Keratinocyte (primary cell): ENCODE results near the gene SRGAP3. TPM values are rescaled to one million over a fixed set of nuclear protein-coding genes. Genes with fewer than 3 reads are reported as not detected.
A peak's percentile ranks its signal among the peaks of the same experiment; 100 is the strongest.

Source experiments
- DNase-seq: peaks from one replicate; pipeline ENCODE4 v3.0.0-alpha.2; 2011; ENCODE audit warnings: low read depth, missing footprints, low spot score
- FAIRE-seq: peaks from 2 replicates; lab custom pipeline; 2011; peaks lifted over from hg19 to GRCh38; lab: Jason Lieb, UNC
- H2AFZ ChIP-seq: 2 replicates; pipeline ENCODE4 v1.6.0; 2012; ENCODE audit warnings: low read length, control low read depth, inconsistent platforms; ENCODE audit not compliant: control insufficient read depth
- H3K27ac ChIP-seq: 2 replicates; pipeline ENCODE4 v1.5.1; 2011; ENCODE audit warnings: low read length; ENCODE audit not compliant: control insufficient read depth, insufficient read depth
- H3K27me3 ChIP-seq: 3 replicates; pipeline ENCODE4 v1.6.0; 2011; ENCODE audit warnings: low read length; ENCODE audit not compliant: control insufficient read depth, insufficient read depth; ENCODE audit errors: extremely low read depth
- H3K36me3 ChIP-seq, 2 experiments: 2 replicates in 1 of 2; 3 replicates in 1 of 2; pipeline ENCODE4 v1.5.1; 2011; ENCODE audit warnings: low read length in 2 of 2, mild to moderate bottlenecking in 1 of 2; ENCODE audit not compliant: control insufficient read depth in 2 of 2, insufficient read depth in 2 of 2; ENCODE audit errors: extremely low read depth in 1 of 2
- H3K4me1 ChIP-seq: 3 replicates; pipeline ENCODE4 v1.5.1; 2011; ENCODE audit warnings: low read length; ENCODE audit not compliant: control insufficient read depth, insufficient read depth; ENCODE audit errors: extremely low read depth
- H3K4me2 ChIP-seq: 3 replicates; pipeline ENCODE4 v1.6.0; 2011; ENCODE audit warnings: low read depth, low read length; ENCODE audit not compliant: control insufficient read depth, insufficient read depth; ENCODE audit errors: extremely low read depth
- H3K4me3 ChIP-seq, 3 experiments: fragments of 200-600 bp in 1 of 3; sonication (generic) in 1 of 3; 2 replicates in 2 of 3; 3 replicates in 1 of 3; pipeline ENCODE4 v1.5.1; 2011 to 2016; ENCODE audit warnings: low read length in 3 of 3, mild to moderate bottlenecking in 3 of 3, control low read depth in 2 of 3, inconsistent platforms in 1 of 3, low read depth in 1 of 3, mixed read lengths in 1 of 3, mixed run types in 1 of 3, moderate library complexity in 1 of 3; ENCODE audit not compliant: control insufficient read depth in 2 of 3, insufficient read depth in 2 of 3; ENCODE audit errors: extremely low read depth in 1 of 3
- H3K79me2 ChIP-seq: 2 replicates; pipeline ENCODE4 v1.6.0; 2012; ENCODE audit warnings: low read length; ENCODE audit not compliant: control insufficient read depth, insufficient read depth
- H3K9ac ChIP-seq: 3 replicates; pipeline ENCODE4 v1.6.0; 2011; ENCODE audit warnings: low read length; ENCODE audit not compliant: control insufficient read depth, insufficient read depth; ENCODE audit errors: extremely low read depth
- H3K9me1 ChIP-seq: 3 replicates; pipeline ENCODE4 v1.6.0; 2011; ENCODE audit warnings: low read length; ENCODE audit not compliant: control insufficient read depth, insufficient read depth; ENCODE audit errors: extremely low read depth
- H3K9me3 ChIP-seq: 2 replicates; pipeline ENCODE4 v1.5.1; 2012; ENCODE audit warnings: low read depth, low read length; ENCODE audit not compliant: control insufficient read depth
- H4K20me1 ChIP-seq: 3 replicates; pipeline ENCODE4 v1.6.0; 2011; ENCODE audit warnings: low read length; ENCODE audit not compliant: control insufficient read depth, insufficient read depth; ENCODE audit errors: extremely low read depth
- EZH2 ChIP-seq: IDR thresholded peaks from one replicate; pipeline ENCODE4 v1.6.1; 2012; ENCODE audit warnings: inconsistent platforms, mild to moderate bottlenecking, low read length, moderate library complexity
- dilution Hi-C: fragments of 300-500 bp; cut with MboI; formaldehyde crosslinking; loops from one replicate; pipeline ENCODE4 v1.7.0; 2020; ENCODE audit warnings: low sequenced_read_pairs; ENCODE audit not compliant: extremely low pct_ligation_motif_present
- polyA plus RNA-seq, 5 experiments: library from polyadenylated mRNA; depleted of rRNA in 3 of 5; stranded (reverse) in 3 of 5; stranded (forward) in 1 of 5; unstranded in 1 of 5; fragments of >200 nt; gene quantifications; 1 replicate in 1 of 5; 2 replicates in 3 of 5; 3 replicates in 1 of 5; pipeline versions ENCODE4 v1.2.1 to v1.2.3, GENCODE V29; 2011 to 2012; ENCODE audit warnings: missing spikeins in 2 of 5, low read depth in 1 of 5, low replicate concordance in 1 of 5
- TF ChIP-seq, protein P1 (sequence below), 3 experiments: IDR thresholded peaks in 1 of 3; conservative IDR thresholded peaks in 1 of 3; optimal IDR thresholded peaks in 1 of 3; 2 replicates in 2 of 3; 3 replicates in 1 of 3; pipeline versions ENCODE3 to v1.5.1; 2011; ENCODE audit warnings: low read length in 3 of 3, mild to moderate bottlenecking in 3 of 3, moderate library complexity in 2 of 3, control low read depth in 1 of 3, inconsistent platforms in 1 of 3; ENCODE audit not compliant: insufficient read depth in 2 of 3; ENCODE audit errors: extremely low read depth in 1 of 3

The SRGAP3 gene
- polyA plus RNA-seq, 1 donor (not counting 4 experiments of a cell fraction or from before 2014, with no cell fraction given): 7.2 TPM

DNA sequence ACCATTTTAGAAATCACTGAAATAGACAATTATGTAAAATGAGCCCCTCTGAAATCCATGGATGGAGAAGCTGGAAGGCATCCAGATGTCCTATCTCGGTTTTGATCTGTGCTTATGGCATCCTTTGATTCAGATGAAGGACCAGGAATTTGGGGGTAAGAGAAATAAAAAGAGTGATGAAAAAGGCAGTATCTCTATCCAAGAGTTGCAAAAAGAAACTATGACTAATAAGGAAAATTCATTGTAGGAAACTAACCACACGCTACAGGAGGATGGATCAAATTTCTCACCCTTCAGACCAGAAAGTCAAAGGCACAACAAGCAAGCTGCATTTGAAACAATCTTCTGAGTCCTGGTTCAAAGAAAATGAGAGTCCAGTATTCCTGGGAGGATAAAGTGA is 34.8 kb downstream of the SRGAP3 start:
- H3K79me2 ChIP-seq: peaks cover 21% of the 10 kb centered on the region
- DNase-seq: no peak

DNA sequence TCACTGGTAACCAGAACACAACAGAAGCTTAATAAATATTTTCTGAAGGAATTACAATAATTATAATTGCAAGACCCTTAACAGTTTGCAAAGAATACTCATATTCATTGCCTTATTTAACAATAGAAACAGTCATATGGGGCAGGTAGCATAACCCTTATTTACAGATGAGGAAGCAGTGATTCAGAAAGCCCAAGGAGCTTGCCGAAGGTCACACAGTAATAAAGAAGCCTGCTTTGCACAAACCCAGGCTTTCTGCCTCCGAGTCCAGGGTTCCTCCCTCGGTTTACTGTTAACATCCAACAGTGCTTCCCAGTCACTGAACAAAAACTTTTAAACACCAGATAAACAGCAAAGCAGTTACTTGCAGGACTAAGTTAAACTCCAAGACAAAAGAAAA is 35.3 kb downstream of the SRGAP3 start:
- Histone ChIP-seq H3K4me2 (no peak overlapping the region), H3K9ac (no peak overlapping the region), H2AFZ (no peak overlapping the region), H3K36me3 (no peaks in the 10 kb centered on the region), H3K27me3 (no peaks in the 10 kb centered on the region), H4K20me1 (no peaks in the 10 kb centered on the region), H3K79me2 (peaks cover 21% of the 10 kb centered on the region), H3K9me1 (no peaks in the 10 kb centered on the region), H3K9me3 (no peaks in the 10 kb centered on the region), H3K27ac (peak overlapping the region; percentile 75), H3K4me1 (peaks cover 31% of the 10 kb centered on the region), H3K4me3 (no peak overlapping the region)
- FAIRE-seq: no peak
- DNase-seq: no peak
- dilution Hi-C loops: no loop called here
- no peak for TF ChIP-seq EZH2
- TF ChIP-seq, protein P1, sequence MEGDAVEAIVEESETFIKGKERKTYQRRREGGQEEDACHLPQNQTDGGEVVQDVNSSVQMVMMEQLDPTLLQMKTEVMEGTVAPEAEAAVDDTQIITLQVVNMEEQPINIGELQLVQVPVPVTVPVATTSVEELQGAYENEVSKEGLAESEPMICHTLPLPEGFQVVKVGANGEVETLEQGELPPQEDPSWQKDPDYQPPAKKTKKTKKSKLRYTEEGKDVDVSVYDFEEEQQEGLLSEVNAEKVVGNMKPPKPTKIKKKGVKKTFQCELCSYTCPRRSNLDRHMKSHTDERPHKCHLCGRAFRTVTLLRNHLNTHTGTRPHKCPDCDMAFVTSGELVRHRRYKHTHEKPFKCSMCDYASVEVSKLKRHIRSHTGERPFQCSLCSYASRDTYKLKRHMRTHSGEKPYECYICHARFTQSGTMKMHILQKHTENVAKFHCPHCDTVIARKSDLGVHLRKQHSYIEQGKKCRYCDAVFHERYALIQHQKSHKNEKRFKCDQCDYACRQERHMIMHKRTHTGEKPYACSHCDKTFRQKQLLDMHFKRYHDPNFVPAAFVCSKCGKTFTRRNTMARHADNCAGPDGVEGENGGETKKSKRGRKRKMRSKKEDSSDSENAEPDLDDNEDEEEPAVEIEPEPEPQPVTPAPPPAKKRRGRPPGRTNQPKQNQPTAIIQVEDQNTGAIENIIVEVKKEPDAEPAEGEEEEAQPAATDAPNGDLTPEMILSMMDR (optimal IDR thresholded peaks at IDR 0.05 in 1 of 3, IDR thresholded peaks at IDR 0.05 in 1 of 3, conservative IDR thresholded peaks at IDR 0.05 in 1 of 3; ENCODE audit: extremely low read depth in 1 of 3, insufficient read depth in 2 of 3, low read length in 3 of 3): no peak

More for the DNA sequence above, 34.8 kb downstream of the SRGAP3 start:
- peak overlapping the region; percentile 75 for H3K27ac ChIP-seq
- peaks cover 31% of the 10 kb centered on the region for H3K4me1 ChIP-seq
- no peaks in the 10 kb centered on the region for H3K36me3 ChIP-seq
- no peaks in the 10 kb centered on the region for H3K9me3 ChIP-seq
- H4K20me1 ChIP-seq: no peaks in the 10 kb centered on the region
- H3K4me2 ChIP-seq: peak overlapping the region; percentile 22
- H3K9me1 ChIP-seq: no peaks in the 10 kb centered on the region
- no peak overlapping the region for H3K4me3 ChIP-seq
- dilution Hi-C loops: no loop called here
- peak; percentile 69 for FAIRE-seq
- peak overlapping the region; percentile 43 for H3K9ac ChIP-seq
- no peak overlapping the region for H2AFZ ChIP-seq
- no peak for TF ChIP-seq EZH2
- TF ChIP-seq, protein P1 (optimal IDR thresholded peaks at IDR 0.05 in 1 of 3, IDR thresholded peaks at IDR 0.05 in 1 of 3, conservative IDR thresholded peaks at IDR 0.05 in 1 of 3; ENCODE audit: extremely low read depth in 1 of 3, insufficient read depth in 2 of 3, low read length in 3 of 3): no peak
- H3K27me3 ChIP-seq: no peaks in the 10 kb centered on the region
